OCI-LY1 (cell line): ENCODE results near the gene ENOSF1.

Experiments used
- CTCF ChIP-seq: fragments of 200-600 bp; sonication (generic), shearing (Covaris generic); IDR thresholded peaks from 2 replicates; pipeline ENCODE4 v1.5.1; 2017; ENCODE audit warnings: mild to moderate bottlenecking, antibody characterized with exemption, low read length, moderate library complexity, mixed read lengths
- EZH2 ChIP-seq: fragments of 200-600 bp; sonication (generic), shearing (Covaris generic); IDR thresholded peaks from 2 replicates; pipeline ENCODE4 v1.8.0; 2017; ENCODE audit warnings: borderline replicate concordance, mixed run types, mild to moderate bottlenecking, antibody characterized with exemption, low read length, moderate library complexity, mixed read lengths

- no peak for TF ChIP-seq CTCF
- TF ChIP-seq EZH2, result no peak
Measured at GRCh38 chr18:662197-662596, 50.2 kb downstream of the ENOSF1 start.
